ENCODE results near the gene ALK.

DNA sequence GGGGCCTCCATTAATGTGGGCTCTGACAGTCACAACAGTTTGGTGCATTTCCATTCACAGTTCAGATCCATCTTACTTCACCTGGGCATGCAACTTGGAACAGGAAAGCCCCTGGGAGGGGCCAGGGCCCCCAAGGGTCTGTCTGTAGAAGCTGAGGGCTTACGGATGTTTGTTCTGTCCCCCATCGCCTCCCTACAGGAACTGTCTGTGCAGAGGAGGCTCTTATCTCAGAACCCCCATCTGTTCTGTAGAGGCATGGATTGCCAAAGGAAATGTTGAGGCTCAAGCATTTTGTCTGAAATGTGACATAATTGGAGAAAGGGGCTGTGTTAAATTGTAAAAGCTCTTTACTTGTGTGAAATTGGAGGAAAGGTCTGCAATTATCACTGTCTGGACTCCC lies 471.9 kb downstream of the ALK start:
- TF ChIP-seq CTCF (IDR thresholded peaks at IDR 0.05; ENCODE audit: borderline replicate concordance, extremely low read depth, low read length, poor library complexity, severe bottlenecking) (no peak), EZH2 (IDR thresholded peaks at IDR 0.05; ENCODE audit: borderline replicate concordance, low read depth, low read length, severe bottlenecking) (no peak)

All from DND-41 (cell line).